VCaP (cell line): ENCODE data around the gene ZNF747.
"Not testable (repeated sequence)": the region's sequence is repeated elsewhere in the genome, so short reads cannot be mapped to it uniquely, and the experiment has no call there.

Source experiments
- H3K27ac ChIP-seq: fragments of 450-650 bp; 2 replicates; pipeline ENCODE4 v1.5.1; 2017
- CTCF ChIP-seq: fragments of 450-650 bp; conservative IDR thresholded peaks from 2 replicates; pipeline ENCODE4 v1.5.1; 2017; ENCODE audit warnings: mild to moderate bottlenecking, moderate library complexity

ZNF747 gene

GRCh38 chr16:30543067-30543466, 8.4 kb upstream of the ZNF747 start:
- no peak for TF ChIP-seq CTCF
- H3K27ac ChIP-seq = no peak overlapping the region

GRCh38 chr16:30541502-30542329, 7.1 kb upstream of the ZNF747 start:
- no peak overlapping the region for H3K27ac ChIP-seq
- no peak for TF ChIP-seq CTCF

- H3K27ac ChIP-seq = not testable (repeated sequence)
Observed at GRCh38 chr16:30540916-30541464, 6.3 kb upstream of the ZNF747 start.

- H3K27ac ChIP-seq = not testable (repeated sequence)
Observed at GRCh38 chr16:30539986-30540526, 5.4 kb upstream of the ZNF747 start.

- no peak overlapping the region for H3K27ac ChIP-seq
- TF ChIP-seq CTCF = no peak
Observed at GRCh38 chr16:30539000-30539964, 4.6 kb upstream of the ZNF747 start.

GRCh38 chr16:30536391-30537024, 1.9 kb upstream of the ZNF747 start:
- H3K27ac ChIP-seq = not testable (repeated sequence)

- peak overlapping the region; percentile 87 for H3K27ac ChIP-seq
- TF ChIP-seq CTCF = peak; percentile 63
Observed at GRCh38 chr16:30535777-30536190, 1.1 kb upstream of the ZNF747 start.

- TF ChIP-seq CTCF = no peak
Observed at GRCh38 chr16:30535106-30535776, 583 bp upstream of the ZNF747 start.

More at GRCh38 chr16:30535106-30535776, 583 bp upstream of the ZNF747 start:
- peak overlapping the region; percentile 87 for H3K27ac ChIP-seq
